HepG2 (cell line): ENCODE data around the gene GDE1. TPM values are rescaled to one million over a fixed set of nuclear protein-coding genes. Genes with fewer than 3 reads are reported as not detected.

Experiments
- ATAC-seq: fragments of 200-7000 bp; cut with Tn5 transposase; 3 replicates; pipeline ENCODE4 v1.9.1; 2020; ENCODE audit warnings: mild to moderate bottlenecking, moderate library complexity
- BruUV-seq: library from RNA; stranded (reverse); fragments of 400-500 nt; replicated peaks from 2 replicates; lab custom pipeline; 2021; lab: Mats Ljungman, UMichigan
- CTCF ChIA-PET: fragments of 300-600 bp; formaldehyde crosslinking; extraction: SDS; loops from one replicate; lab custom pipeline; 2021; ENCODE audit warnings: low total read pairs, inconsistent platforms, low intra/inter-chr PET ratio; lab: Yijun Ruan, JAX
- POLR2A ChIA-PET: fragments of 350-600 bp; sonication (Branson Sonifier 250); formaldehyde crosslinking; loops from one replicate; lab custom pipeline; 2020; ENCODE audit warnings: antibody characterized with exemption, inconsistent platforms; lab: Yijun Ruan, JAX
- DNase-seq: peaks from one replicate; pipeline ENCODE4 v3.0.0-alpha.2; 2015; ENCODE audit warnings: low spot score
- FAIRE-seq: peaks from 3 replicates; lab custom pipeline; 2011; peaks lifted over from hg19 to GRCh38; lab: Jason Lieb, UNC
- H2AFZ ChIP-seq: one replicate; pipeline ENCODE4 v1.6.1; 2011; ENCODE audit warnings: low read length, inconsistent platforms
- H3K27ac ChIP-seq: fragments of 300-600 bp; 3 replicates; pipeline ENCODE4 v1.8.0; 2011; ENCODE audit warnings: mixed run types, mild to moderate bottlenecking, mixed read lengths, low read length, inconsistent platforms; ENCODE audit not compliant: insufficient read depth; ENCODE audit errors: extremely low read length
- H3K27me3 ChIP-seq, 2 experiments: fragments of 200-600 bp in 1 of 2; 2 replicates in 1 of 2; 3 replicates in 1 of 2; pipeline versions ENCODE4 v1.6.0 to v1.8.0; 2011; ENCODE audit warnings: low read length in 2 of 2, mild to moderate bottlenecking in 2 of 2, moderate library complexity in 2 of 2, inconsistent platforms in 1 of 2; ENCODE audit not compliant: insufficient read depth in 2 of 2, control insufficient read depth in 1 of 2
- H3K36me3 ChIP-seq, 2 experiments: fragments of 200-600 bp in 1 of 2; replicated peaks in 1 of 2; 2 replicates in 1 of 2; 3 replicates in 1 of 2; pipeline versions ENCODE4 v1.5.1 to v1.8.0; 2011; ENCODE audit warnings: low read length in 2 of 2, inconsistent platforms in 1 of 2; ENCODE audit not compliant: insufficient read depth in 2 of 2, control insufficient read depth in 1 of 2
- H3K4me1 ChIP-seq: 2 replicates; pipeline ENCODE4 v1.5.1; 2012; ENCODE audit warnings: low read length, inconsistent platforms; ENCODE audit not compliant: insufficient read depth
- H3K4me2 ChIP-seq: 2 replicates; pipeline ENCODE4 v1.6.0; 2011; ENCODE audit warnings: low read depth, low read length, inconsistent platforms
- H3K4me3 ChIP-seq, 3 experiments: fragments of 200-600 bp in 1 of 3; sonication (generic), shearing (Covaris generic) in 1 of 3; replicated peaks in 1 of 3; 2 replicates each; pipeline ENCODE4 v1.5.1; 2011 to 2016; ENCODE audit warnings: low read length in 3 of 3, inconsistent platforms in 2 of 3, low read depth in 2 of 3, mild to moderate bottlenecking in 2 of 3, control low read depth in 1 of 3, mixed read lengths in 1 of 3; ENCODE audit not compliant: insufficient read depth in 1 of 3
- H3K79me2 ChIP-seq: one replicate; pipeline ENCODE4 v1.6.1; 2011; ENCODE audit warnings: low read length, inconsistent platforms; ENCODE audit not compliant: insufficient read depth
- H3K9ac ChIP-seq: 2 replicates; pipeline ENCODE4 v1.6.0; 2011; ENCODE audit warnings: mild to moderate bottlenecking, low read depth, low read length, inconsistent platforms; ENCODE audit not compliant: insufficient read depth
- H3K9me3 ChIP-seq: 2 replicates; pipeline ENCODE4 v1.5.1; 2012; ENCODE audit warnings: mild to moderate bottlenecking, low read length
- H4K20me1 ChIP-seq: 2 replicates; pipeline ENCODE4 v1.6.0; 2011; ENCODE audit warnings: inconsistent platforms, mild to moderate bottlenecking, low read length, moderate library complexity; ENCODE audit not compliant: insufficient read depth
- HIVEP1 ChIP-seq: sonication (generic); formaldehyde crosslinking; IDR thresholded peaks from 2 replicates; pipeline ENCODE4 v1.4.0; 2020; ENCODE audit warnings: mild to moderate bottlenecking, missing genetic modification reagents
- KLF11 ChIP-seq: IDR thresholded peaks from 2 replicates; pipeline ENCODE4 v1.6.1; 2016; ENCODE audit warnings: missing compliant biosample characterization
- KLF15 ChIP-seq: sonication (generic); formaldehyde crosslinking; IDR thresholded peaks from 2 replicates; pipeline ENCODE4 v1.8.1; 2023; ENCODE audit warnings: borderline replicate concordance, mild to moderate bottlenecking, inconsistent platforms, missing genetic modification reagents, mixed read lengths
- RFXANK ChIP-seq: IDR thresholded peaks from 2 replicates; pipeline ENCODE4 v1.6.1; 2016
- ZNF34 ChIP-seq: sonication (generic); formaldehyde crosslinking; IDR thresholded peaks from 2 replicates; pipeline ENCODE4 v1.4.0; 2020; ENCODE audit warnings: mild to moderate bottlenecking, missing genetic modification reagents, borderline replicate concordance
- ZNF550 ChIP-seq: sonication (generic); formaldehyde crosslinking; IDR thresholded peaks from 2 replicates; pipeline ENCODE4 v1.4.0; 2020; ENCODE audit warnings: mild to moderate bottlenecking, missing genetic modification reagents, borderline replicate concordance
- ZNF570 ChIP-seq: sonication (generic); formaldehyde crosslinking; IDR thresholded peaks from 2 replicates; pipeline ENCODE4 v1.4.0; 2020; ENCODE audit warnings: mild to moderate bottlenecking, missing genetic modification reagents, borderline replicate concordance
- ZNF615 ChIP-seq: sonication (generic); formaldehyde crosslinking; IDR thresholded peaks from 2 replicates; pipeline ENCODE4 v1.5.0; 2020; ENCODE audit warnings: mild to moderate bottlenecking, missing genetic modification reagents, borderline replicate concordance
- ZNF772 ChIP-seq: sonication (generic); formaldehyde crosslinking; IDR thresholded peaks from 2 replicates; pipeline ENCODE4 v1.5.0; 2020; ENCODE audit warnings: mild to moderate bottlenecking, missing genetic modification reagents
- WGBS: methylation state at CpG from one replicate; pipeline ENCODE4 v1.1.6; 2017; ENCODE audit warnings: low lambda C conversion rate; 5-methylcytosine and 5-hydroxymethylcytosine counted together
- in situ Hi-C: cut with HindIII; loops from 2 replicates; pipeline ENCODE4 v1.10.0; 2017; ENCODE audit warnings: low pct_unique_long_range_greater_than_20kb; ENCODE audit not compliant: extremely low pct_ligation_motif_present
- intact Hi-C: fragments of 100-400 bp; cut with micrococcal nuclease; formaldehyde crosslinking; loops from one replicate; pipeline ENCODE4 v1.10.0; 2022; ENCODE audit not compliant: unreplicated experiment
- polyA plus RNA-seq, 8 experiments: library from polyadenylated mRNA; depleted of rRNA in 3 of 8; stranded (reverse) in 7 of 8; unstranded in 1 of 8; fragments of >200 nt; fragmentation: Illumina TruSeq in 4 of 8; extraction: Trizol in 4 of 8; gene quantifications; 2 replicates each; pipeline versions ENCODE4 v1.2.1 to v1.2.3, GENCODE V29; 2011 to 2016; ENCODE audit warnings: low read depth in 4 of 8, missing spikeins in 1 of 8, mixed read lengths in 1 of 8; ENCODE audit not compliant: insufficient read depth in 1 of 8
- total RNA-seq, 5 experiments: library from RNA; depleted of rRNA; stranded (reverse); fragments of >200 nt; fragmentation: Illumina TruSeq; extraction: Trizol; gene quantifications; 2 replicates each; pipeline ENCODE4 v1.2.3, GENCODE V29; 2016; ENCODE audit warnings: low read depth in 1 of 5
- TF ChIP-seq, protein P1 (sequence below): sonication (generic); formaldehyde crosslinking; IDR thresholded peaks from 2 replicates; pipeline ENCODE4 v1.4.0; 2020; ENCODE audit warnings: missing genetic modification reagents, borderline replicate concordance
- TF ChIP-seq, protein P2 (sequence below): sonication (generic); formaldehyde crosslinking; IDR thresholded peaks from 2 replicates; pipeline ENCODE4 v1.5.1; 2020; ENCODE audit warnings: missing genetic modification reagents, mild to moderate bottlenecking, borderline replicate concordance
- TF ChIP-seq, protein P3 (sequence below): sonication (generic); formaldehyde crosslinking; IDR thresholded peaks from 2 replicates; pipeline ENCODE4 v1.4.0; 2020; ENCODE audit warnings: missing genetic modification reagents

GDE1 gene
- total and polyA plus RNA-seq, 2 of the 13 experiments (the other 11 are each of a cell fraction or from before 2014, with no cell fraction given), result 35.9 to 59.0 TPM

DNA sequence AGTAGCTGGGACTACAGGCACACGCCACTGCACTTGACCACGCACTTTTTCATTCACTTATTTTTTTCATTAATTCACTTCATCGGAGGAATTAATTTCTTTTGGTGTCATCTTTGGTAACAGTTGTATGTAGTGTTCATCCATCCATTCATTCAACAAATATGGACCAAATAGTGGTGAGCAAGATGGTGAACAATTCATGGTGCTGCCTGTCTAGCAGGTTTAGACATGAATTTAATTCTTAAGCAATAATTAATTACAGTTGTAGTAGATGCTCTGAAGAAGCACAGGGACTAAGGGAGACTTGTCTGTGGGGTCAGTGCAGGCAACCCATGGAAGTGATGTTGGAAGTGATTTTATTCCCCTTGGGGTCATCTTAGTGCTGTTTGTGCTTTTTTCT lies 22.4 kb downstream of the GDE1 start (continued):
- TF ChIP-seq, protein P1, sequence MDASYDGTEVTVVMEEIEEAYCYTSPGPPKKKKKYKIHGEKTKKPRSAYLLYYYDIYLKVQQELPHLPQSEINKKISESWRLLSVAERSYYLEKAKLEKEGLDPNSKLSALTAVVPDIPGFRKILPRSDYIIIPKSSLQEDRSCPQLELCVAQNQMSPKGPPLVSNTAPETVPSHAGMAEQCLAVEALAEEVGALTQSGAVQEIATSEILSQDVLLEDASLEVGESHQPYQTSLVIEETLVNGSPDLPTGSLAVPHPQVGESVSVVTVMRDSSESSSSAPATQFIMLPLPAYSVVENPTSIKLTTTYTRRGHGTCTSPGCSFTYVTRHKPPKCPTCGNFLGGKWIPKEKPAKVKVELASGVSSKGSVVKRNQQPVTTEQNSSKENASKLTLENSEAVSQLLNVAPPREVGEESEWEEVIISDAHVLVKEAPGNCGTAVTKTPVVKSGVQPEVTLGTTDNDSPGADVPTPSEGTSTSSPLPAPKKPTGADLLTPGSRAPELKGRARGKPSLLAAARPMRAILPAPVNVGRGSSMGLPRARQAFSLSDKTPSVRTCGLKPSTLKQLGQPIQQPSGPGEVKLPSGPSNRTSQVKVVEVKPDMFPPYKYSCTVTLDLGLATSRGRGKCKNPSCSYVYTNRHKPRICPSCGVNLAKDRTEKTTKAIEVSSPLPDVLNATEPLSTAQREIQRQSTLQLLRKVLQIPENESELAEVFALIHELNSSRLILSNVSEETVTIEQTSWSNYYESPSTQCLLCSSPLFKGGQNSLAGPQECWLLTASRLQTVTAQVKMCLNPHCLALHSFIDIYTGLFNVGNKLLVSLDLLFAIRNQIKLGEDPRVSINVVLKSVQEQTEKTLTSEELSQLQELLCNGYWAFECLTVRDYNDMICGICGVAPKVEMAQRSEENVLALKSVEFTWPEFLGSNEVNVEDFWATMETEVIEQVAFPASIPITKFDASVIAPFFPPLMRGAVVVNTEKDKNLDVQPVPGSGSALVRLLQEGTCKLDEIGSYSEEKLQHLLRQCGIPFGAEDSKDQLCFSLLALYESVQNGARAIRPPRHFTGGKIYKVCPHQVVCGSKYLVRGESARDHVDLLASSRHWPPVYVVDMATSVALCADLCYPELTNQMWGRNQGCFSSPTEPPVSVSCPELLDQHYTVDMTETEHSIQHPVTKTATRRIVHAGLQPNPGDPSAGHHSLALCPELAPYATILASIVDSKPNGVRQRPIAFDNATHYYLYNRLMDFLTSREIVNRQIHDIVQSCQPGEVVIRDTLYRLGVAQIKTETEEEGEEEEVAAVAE (CRISPR knock-in tag), result no peak
- TF ChIP-seq ZNF550 (CRISPR knock-in tag), result no peak
- TF ChIP-seq, protein P2, sequence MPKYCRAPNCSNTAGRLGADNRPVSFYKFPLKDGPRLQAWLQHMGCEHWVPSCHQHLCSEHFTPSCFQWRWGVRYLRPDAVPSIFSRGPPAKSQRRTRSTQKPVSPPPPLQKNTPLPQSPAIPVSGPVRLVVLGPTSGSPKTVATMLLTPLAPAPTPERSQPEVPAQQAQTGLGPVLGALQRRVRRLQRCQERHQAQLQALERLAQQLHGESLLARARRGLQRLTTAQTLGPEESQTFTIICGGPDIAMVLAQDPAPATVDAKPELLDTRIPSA (CRISPR knock-in tag), result no peak
- TF ChIP-seq KLF11, result no peak
- TF ChIP-seq ZNF615 (CRISPR knock-in tag), result no peak

DNA sequence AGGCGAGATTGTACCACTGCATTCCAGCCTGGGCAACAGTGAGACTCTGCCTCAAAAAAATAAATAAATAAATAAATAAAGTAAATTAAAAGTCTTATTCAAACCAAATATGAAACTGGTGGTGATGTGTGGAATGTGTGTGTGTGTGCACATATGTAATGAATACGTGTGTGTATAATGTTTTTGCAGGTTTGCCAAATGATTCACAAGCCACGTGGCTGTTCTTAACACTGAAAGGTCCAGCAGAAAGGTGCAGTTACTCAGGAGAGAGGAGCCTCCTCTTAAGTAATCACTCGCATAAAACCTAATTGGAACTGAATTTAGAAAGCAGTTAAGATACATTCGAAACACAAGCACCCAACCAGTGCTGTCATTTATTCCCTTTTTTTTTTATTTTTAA lies 22.9 kb downstream of the GDE1 start:
- CTCF ChIA-PET, result no interaction called here
- H3K27ac ChIP-seq, result no peak overlapping the region
- POLR2A ChIA-PET, result no interaction called here
- in situ Hi-C loops, result no loop called here
- TF ChIP-seq ZNF34 (CRISPR knock-in tag) (no peak), KLF15 (CRISPR knock-in tag) (no peak), ZNF570 (CRISPR knock-in tag) (no peak), RFXANK (CRISPR knock-in tag) (no peak), HIVEP1 (CRISPR knock-in tag) (no peak), ZNF772 (CRISPR knock-in tag) (no peak)
- TF ChIP-seq, protein P3, sequence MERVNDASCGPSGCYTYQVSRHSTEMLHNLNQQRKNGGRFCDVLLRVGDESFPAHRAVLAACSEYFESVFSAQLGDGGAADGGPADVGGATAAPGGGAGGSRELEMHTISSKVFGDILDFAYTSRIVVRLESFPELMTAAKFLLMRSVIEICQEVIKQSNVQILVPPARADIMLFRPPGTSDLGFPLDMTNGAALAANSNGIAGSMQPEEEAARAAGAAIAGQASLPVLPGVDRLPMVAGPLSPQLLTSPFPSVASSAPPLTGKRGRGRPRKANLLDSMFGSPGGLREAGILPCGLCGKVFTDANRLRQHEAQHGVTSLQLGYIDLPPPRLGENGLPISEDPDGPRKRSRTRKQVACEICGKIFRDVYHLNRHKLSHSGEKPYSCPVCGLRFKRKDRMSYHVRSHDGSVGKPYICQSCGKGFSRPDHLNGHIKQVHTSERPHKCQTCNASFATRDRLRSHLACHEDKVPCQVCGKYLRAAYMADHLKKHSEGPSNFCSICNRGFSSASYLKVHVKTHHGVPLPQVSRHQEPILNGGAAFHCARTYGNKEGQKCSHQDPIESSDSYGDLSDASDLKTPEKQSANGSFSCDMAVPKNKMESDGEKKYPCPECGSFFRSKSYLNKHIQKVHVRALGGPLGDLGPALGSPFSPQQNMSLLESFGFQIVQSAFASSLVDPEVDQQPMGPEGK (CRISPR knock-in tag), result no peak
- TF ChIP-seq, all 625 proteins: peak for 0
- Histone ChIP-seq H2AFZ (no peak overlapping the region), H3K4me1 (no peaks in the 10 kb centered on the region), H3K27me3 (no peaks in the 10 kb centered on the region), H3K9ac (no peak overlapping the region), H3K9me3 (no peaks in the 10 kb centered on the region), H3K36me3 (peaks cover 13 to 24% of the 10 kb centered on the region in 2 experiments), H4K20me1 (no peaks in the 10 kb centered on the region), H3K79me2 (no peaks in the 10 kb centered on the region), H3K4me2 (no peak overlapping the region), H3K4me3 (no peak overlapping the region)
- ATAC-seq, result no peak
- DNase-seq, result no peak
- 93% methylated on average over 5 of the region's 5 CpGs for WGBS
- FAIRE-seq, result no peak
- BruUV-seq, result no TSS peak
- intact Hi-C loops, result no loop called here
